ENCODE results near the gene NRXN3. TPM values are rescaled to one million over a fixed set of nuclear protein-coding genes. Genes with fewer than 3 reads are reported as not detected.

The NRXN3 gene
- polyA plus RNA-seq, 3 donors: 0.22 to 0.46 (median 0.27) TPM

DNA sequence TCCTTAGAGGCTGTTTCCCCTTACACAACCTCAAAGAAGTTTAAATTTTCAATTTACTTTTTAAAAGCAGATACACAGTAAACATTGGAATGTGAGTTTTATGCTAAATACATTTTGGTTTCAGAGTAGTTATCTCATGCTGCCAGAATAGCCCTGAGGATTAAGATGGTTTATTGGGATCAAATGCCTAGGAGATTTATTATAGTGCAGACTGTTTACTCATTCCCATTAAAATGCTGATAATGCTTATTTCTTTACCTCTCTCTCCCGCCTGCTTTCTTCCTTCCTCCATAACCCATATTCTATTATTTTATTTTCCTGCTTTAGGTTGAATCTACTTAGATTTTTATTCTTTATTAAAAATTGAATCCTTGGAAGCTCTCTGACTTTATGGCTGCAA, 1701.0 kb downstream of the NRXN3 start:
- no peak overlapping the region for H3K27ac ChIP-seq (ENCODE audit: low read depth, low read length)
- 70 to 87% (median 80%) methylated on average over 1 of the region's 1 CpG for WGBS, 3 donors

- no peak overlapping the region for H3K27ac ChIP-seq (ENCODE audit: low read depth, low read length)
Measured at GRCh38 chr14:79878229-79878628, 1708.1 kb downstream of the NRXN3 start.

- WGBS, 3 donors: 76 to 85% (median 84%) methylated on average over 2 of the region's 2 CpGs
- no peak overlapping the region for H3K27ac ChIP-seq (ENCODE audit: low read depth, low read length)
Measured at GRCh38 chr14:79878785-79879184, 1708.6 kb downstream of the NRXN3 start.

DNA sequence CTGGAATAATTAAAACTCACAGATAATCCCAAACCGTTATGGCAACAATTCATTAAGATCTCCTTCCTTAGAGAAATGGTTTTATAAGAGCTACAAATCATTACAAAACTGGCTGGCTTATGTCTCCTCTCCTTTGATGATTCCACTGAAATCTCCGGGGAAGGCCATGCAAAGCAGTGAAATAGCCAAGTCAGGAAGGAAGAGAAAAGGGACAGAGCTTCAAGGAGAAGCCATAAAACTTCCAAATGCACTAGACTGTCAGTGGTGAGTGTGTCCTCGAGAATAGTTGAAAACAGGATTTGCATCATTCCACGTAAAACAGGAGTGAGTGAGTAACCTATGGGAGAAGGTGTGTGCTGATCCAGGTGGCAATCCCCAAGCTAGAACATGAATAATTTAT, 1711.1 kb downstream of the NRXN3 start:
- no peak overlapping the region for H3K27ac ChIP-seq (ENCODE audit: low read depth, low read length)
- 24 to 65% (median 33%) methylated on average over 4 of the region's 4 CpGs for WGBS, 3 donors

DNA sequence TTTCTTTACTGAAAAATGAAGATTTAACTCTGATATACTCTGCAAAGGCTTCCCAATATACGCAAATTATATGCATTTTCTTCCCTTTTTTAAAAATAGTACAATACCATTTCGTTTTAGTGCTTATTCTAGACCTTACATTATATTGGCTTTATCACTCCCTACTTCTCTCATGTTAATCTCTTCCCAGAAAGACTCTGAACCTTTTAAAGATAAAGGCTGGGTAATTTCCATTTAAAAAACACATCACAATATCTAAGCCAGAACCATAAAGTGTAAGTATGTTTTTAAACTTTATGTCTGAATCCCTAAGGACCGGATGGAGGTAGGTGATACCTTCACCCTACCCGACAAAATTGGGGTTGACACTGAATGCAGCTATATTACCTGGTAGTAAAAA, 1720.4 kb downstream of the NRXN3 start:
- 76 to 85% (median 77%) methylated on average over 4 of the region's 4 CpGs for WGBS, 3 donors

DNA sequence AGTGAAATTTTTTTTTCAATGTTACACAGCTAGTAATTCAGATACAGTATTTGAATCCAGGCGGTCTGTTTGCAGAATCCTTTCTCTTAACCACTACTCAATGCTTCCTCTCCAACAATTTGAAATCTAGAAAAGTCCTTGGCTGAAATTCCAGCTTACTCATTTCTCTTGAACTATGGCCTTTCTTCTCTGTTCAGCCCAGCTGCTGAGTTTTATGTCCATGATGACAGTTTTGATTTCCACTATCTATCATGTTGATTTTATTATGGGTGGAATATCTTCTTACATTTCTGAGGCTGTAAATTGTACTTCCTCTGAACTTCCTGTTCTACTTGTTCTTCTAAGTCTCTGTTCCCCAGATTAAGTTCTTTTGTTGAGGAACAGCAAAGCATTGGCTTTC, 1725.8 kb downstream of the NRXN3 start:
- 68 to 78% (median 73%) methylated on average over 1 of the region's 1 CpG for WGBS, 3 donors
- H3K27ac ChIP-seq (ENCODE audit: low read depth, low read length): no peak overlapping the region

More for the DNA sequence above, 1720.4 kb downstream of the NRXN3 start:
- no peak overlapping the region for H3K27ac ChIP-seq (ENCODE audit: low read depth, low read length)

- no peak overlapping the region for H3K27ac ChIP-seq (ENCODE audit: low read depth, low read length)
- 79 to 85% (median 82%) methylated on average over 3 of the region's 3 CpGs for WGBS, 3 donors
Measured at GRCh38 chr14:79899610-79900009, 1729.4 kb downstream of the NRXN3 start.

- WGBS, 3 donors: 81 to 92% (median 89%) methylated on average over 1 of the region's 1 CpG
- no peak overlapping the region for H3K27ac ChIP-seq (ENCODE audit: low read depth, low read length)
Measured at GRCh38 chr14:79904497-79904896, 1734.3 kb downstream of the NRXN3 start.

GRCh38 chr14:79906994-79907393, 1736.8 kb downstream of the NRXN3 start:
- WGBS, 3 donors: 70 to 84% (median 75%) methylated on average over 1 of the region's 1 CpG
- no peak overlapping the region for H3K27ac ChIP-seq (ENCODE audit: low read depth, low read length)

DNA sequence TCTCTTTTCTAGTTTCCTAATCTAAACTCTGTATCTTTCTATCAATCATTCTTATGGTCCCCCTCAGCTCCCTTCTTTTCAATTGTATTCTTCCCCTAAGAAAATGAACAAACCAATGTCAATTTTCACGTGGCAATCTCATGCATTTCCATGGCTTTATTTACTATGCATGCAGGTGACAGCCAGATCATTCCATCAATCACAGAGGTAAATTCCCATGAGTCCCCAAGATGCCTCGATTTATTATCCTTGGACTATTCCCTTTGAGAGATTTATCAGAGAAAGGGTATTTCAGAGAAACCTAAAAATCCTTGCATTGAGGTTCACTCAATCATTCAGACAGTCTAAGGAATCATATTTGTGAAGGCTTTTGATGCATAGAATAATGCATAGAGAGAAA, 1739.9 kb downstream of the NRXN3 start:
- WGBS, 3 donors: 48 to 64% (median 62%) methylated on average over 2 of the region's 2 CpGs
- H3K27ac ChIP-seq (ENCODE audit: low read depth, low read length): no peak overlapping the region

- 53 to 64% (median 56%) methylated on average over 4 of the region's 4 CpGs for WGBS, 3 donors
Measured at GRCh38 chr14:79911744-79912143, 1741.6 kb downstream of the NRXN3 start.

DNA sequence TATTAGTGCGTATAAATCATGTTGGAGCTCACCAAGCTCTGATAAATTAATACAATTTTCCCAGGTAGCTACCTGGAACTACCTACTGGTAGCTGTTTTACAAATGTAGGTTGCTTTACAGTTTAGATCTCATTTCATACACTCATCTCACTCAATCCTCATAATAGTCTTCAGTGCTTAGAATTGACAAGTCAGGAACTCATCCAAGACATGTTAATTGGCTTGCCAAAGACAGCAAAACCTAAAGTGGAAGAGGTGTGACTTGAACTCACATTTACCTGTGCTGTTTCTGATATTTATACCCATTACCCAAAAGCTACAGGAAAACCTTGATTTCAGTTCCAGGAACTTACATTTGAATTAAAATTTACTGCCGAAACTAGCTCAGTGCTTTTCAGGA, 1744.4 kb downstream of the NRXN3 start:
- no peak overlapping the region for H3K27ac ChIP-seq (ENCODE audit: low read depth, low read length)
- WGBS, 3 donors: 88 to 92% (median 91%) methylated on average over 2 of the region's 2 CpGs

More at GRCh38 chr14:79911744-79912143, 1741.6 kb downstream of the NRXN3 start:
- H3K27ac ChIP-seq (ENCODE audit: low read depth, low read length): no peak overlapping the region

DNA sequence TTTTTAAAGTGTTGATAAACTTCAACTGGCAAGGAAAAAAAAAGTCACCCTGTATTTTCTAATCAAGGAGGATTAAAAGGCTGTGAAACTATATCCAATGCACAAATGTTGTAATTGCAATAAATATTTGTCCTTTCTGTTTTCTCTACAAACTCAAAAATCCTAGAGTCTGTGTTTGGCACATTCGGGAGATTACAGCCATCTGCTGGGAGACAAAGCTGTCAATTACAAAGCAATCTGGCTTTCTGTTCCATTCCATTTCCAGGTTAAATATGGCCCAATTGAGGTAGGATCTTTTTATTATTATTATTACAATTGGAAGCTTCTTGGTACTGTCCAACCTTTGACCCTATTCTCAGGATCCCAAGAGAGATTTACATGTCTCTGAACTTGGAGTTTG, 1745.2 kb downstream of the NRXN3 start:
- WGBS, 3 donors: 52 to 68% (median 68%) methylated on average over 1 of the region's 1 CpG
- no peak overlapping the region for H3K27ac ChIP-seq (ENCODE audit: low read depth, low read length)

DNA sequence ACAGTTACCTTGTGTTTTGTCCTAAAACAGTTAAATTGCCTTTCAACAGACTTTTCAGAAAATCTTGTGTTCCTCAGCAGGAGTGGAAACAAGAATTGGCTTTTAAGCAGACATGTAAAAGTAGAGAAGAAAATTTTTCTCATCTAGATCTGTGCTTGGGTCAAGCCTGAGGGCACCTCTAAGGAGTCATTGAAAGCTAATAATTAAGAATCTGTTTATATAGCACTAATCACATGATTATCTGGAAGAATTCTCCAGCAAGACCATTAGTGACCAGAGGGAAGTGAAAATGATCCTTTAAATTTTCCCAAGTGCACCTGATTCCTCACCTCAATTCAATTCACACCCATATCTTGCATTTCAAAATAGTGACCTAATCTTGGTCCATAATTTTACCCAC, 1746.1 kb downstream of the NRXN3 start:
- H3K27ac ChIP-seq (ENCODE audit: low read depth, low read length): no peak overlapping the region

DNA sequence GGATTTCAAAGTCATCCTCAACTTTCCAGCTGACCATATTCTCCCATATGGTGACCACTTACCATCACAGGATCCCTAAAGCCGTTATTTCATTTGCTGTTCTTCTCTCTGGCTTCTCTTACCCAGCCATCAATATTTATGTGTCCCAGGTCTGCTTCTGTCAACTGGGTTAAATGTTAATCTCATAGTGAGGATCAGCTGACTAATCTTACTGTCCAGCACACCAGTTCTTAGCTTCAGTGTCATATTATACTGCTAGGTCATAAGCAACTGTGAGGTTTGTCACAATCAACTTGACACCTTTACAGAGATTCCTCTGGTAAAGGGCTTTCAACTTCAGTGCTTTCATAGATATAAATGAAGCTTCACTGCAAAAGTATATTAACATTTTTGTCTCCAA, 1746.7 kb downstream of the NRXN3 start:
- H3K27ac ChIP-seq (ENCODE audit: low read depth, low read length): no peak overlapping the region
- 65 to 75% (median 69%) methylated on average over 1 of the region's 1 CpG for WGBS, 3 donors

All from adipose tissue (tissue), 3 donors.